CD4-positive, alpha-beta T cell (primary cell): ENCODE measurements around the gene ZNF121. TPM values are rescaled to one million over a fixed set of nuclear protein-coding genes. Genes with fewer than 3 reads are reported as not detected.

ENCODE experiments used
- ATAC-seq: fragments of 200-7000 bp; cut with Tn5 transposase; one replicate; pipeline ENCODE4 v1.10.0; 2022; ENCODE audit warnings: mild to moderate bottlenecking; ENCODE audit not compliant: poor library complexity
- CTCF ChIA-PET: fragments of 350-600 bp; sonication (Branson Sonifier 250); formaldehyde crosslinking; loops from one replicate; lab custom pipeline; 2021; ENCODE audit warnings: antibody characterized with exemption, inconsistent platforms; lab: Charles Lee
- POLR2A ChIA-PET: fragments of 350-600 bp; sonication (Branson Sonifier 250); formaldehyde crosslinking; loops from one replicate; lab custom pipeline; 2021; ENCODE audit warnings: antibody characterized with exemption, inconsistent platforms; lab: Charles Lee
- DNase-seq, 14 experiments: peaks; one replicate each; pipeline ENCODE4 v3.0.0-alpha.2; 2013 to 2020; ENCODE audit warnings: mixed read lengths in 2 of 14
- H3K27ac ChIP-seq, 2 donors: one replicate each; pipeline versions ENCODE4 v1.5.1 to v1.7.0; 2013; ENCODE audit warnings: low read length in 2 of 2, low read depth in 1 of 2, mild to moderate bottlenecking in 1 of 2
- H3K27me3 ChIP-seq, 2 experiments: 1 replicate in 1 of 2; 2 replicates in 1 of 2; pipeline versions ENCODE4 v1.6.1 to v1.7.0; 2013; ENCODE audit warnings: low read length in 2 of 2, control low read depth in 1 of 2, mild to moderate bottlenecking in 1 of 2, moderate library complexity in 1 of 2; ENCODE audit not compliant: insufficient read depth in 2 of 2, control insufficient read depth in 1 of 2
- H3K36me3 ChIP-seq: one replicate; pipeline ENCODE4 v1.6.1; 2013; ENCODE audit warnings: low read length, control low read depth; ENCODE audit not compliant: insufficient read depth
- H3K4me1 ChIP-seq: one replicate; pipeline ENCODE4 v1.6.1; 2013; ENCODE audit warnings: low read length, control low read depth; ENCODE audit not compliant: insufficient read depth
- H3K4me3 ChIP-seq: one replicate; pipeline ENCODE4 v1.5.1; 2013; ENCODE audit warnings: mild to moderate bottlenecking, low read length, moderate library complexity
- H3K9me3 ChIP-seq, 2 experiments: 1 replicate in 1 of 2; 2 replicates in 1 of 2; pipeline versions ENCODE4 v1.6.1 to v1.7.0; 2013; ENCODE audit warnings: low read length in 2 of 2, mild to moderate bottlenecking in 2 of 2, control low read depth in 1 of 2, moderate library complexity in 1 of 2; ENCODE audit not compliant: control insufficient read depth in 1 of 2, insufficient read depth in 1 of 2
- H3K27ac Mint-ChIP-seq: one replicate; pipeline ENCODE4 v1.8.0; 2020; ENCODE audit warnings: mixed read lengths
- H3K27me3 Mint-ChIP-seq: one replicate; pipeline ENCODE4 v1.8.0; 2021; ENCODE audit warnings: mixed read lengths
- H3K36me3 Mint-ChIP-seq: one replicate; pipeline ENCODE4 v1.8.0; 2021; ENCODE audit warnings: low read depth, mixed read lengths
- H3K4me1 Mint-ChIP-seq: one replicate; pipeline ENCODE4 v1.8.0; 2021; ENCODE audit warnings: low read depth, mixed read lengths
- H3K4me3 Mint-ChIP-seq: one replicate; pipeline ENCODE4 v1.8.0; 2020; ENCODE audit warnings: mild to moderate bottlenecking, mixed read lengths
- H3K9me3 Mint-ChIP-seq: one replicate; pipeline ENCODE4 v1.8.0; 2020; ENCODE audit warnings: mixed read lengths
- CTCF ChIP-seq: fragments of 200-600 bp; IDR thresholded peaks from one replicate; pipeline ENCODE4 v1.8.0; 2022; ENCODE audit warnings: antibody characterized with exemption, mild to moderate bottlenecking
- intact Hi-C, 2 experiments: fragments of 100-400 bp; cut with DNase I in 1 of 2; cut with micrococcal nuclease in 1 of 2; formaldehyde crosslinking; loops; one replicate each; pipeline versions ENCODE4 v1.15.1 to v1.9.0; 2023 to 2025; cut with DNase I, micrococcal nuclease
- polyA plus RNA-seq, 2 donors: library from polyadenylated mRNA; unstranded; fragments of 120-200 nt; gene quantifications; one replicate each; pipeline ENCODE4 v1.2.1, GENCODE V29; 2013
- total RNA-seq, 174 experiments: library from RNA in 2 of 174; stranded (reverse) in 2 of 174; gene quantifications; one replicate each; pipeline ENCODE4 v1.2.3 and lab custom pipeline; 2021 to 2026

The ZNF121 gene
- total RNA-seq (10 to 100 TPM; 42.0 to 42.1 TPM), total RNA-seq (lab: John Stamatoyannopoulos, UW) (90.2 to 399 (median 183) reads per million in 172 experiments)
- 19.6 TPM for polyA plus RNA-seq (2013, experiment 1 of 2)
- 17.4 TPM for polyA plus RNA-seq (2013, experiment 2 of 2)

GRCh38 chr19:9584073-9584833 lies at the start of gene ZNF121:
ZNF121 (minus strand) TSS chr19:9584504; CDS start chr19:9568097, 16,407 bp downstream.
- ATAC-seq (peak; percentile 70), DNase-seq (peak; percentile 53 to 88 (median 68))
- TF ChIP-seq CTCF = no peak
- Mint-ChIP-seq H3K27me3 (peaks cover 5% of the 10 kb centered on the region), H3K4me3 (peak within 1 kb of the TSS; percentile 98), H3K4me1 (peaks cover 36% of the 10 kb centered on the region), H3K27ac (peak within 1 kb of the TSS; percentile 98), H3K36me3 (peaks cover 43% of the 10 kb centered on the region), H3K9me3 (no peaks in the 10 kb centered on the region)
- Histone ChIP-seq H3K4me3 (peak within 1 kb of the TSS; percentile 82), H3K36me3 (peaks cover 3% of the 10 kb centered on the region), H3K9me3 (peaks cover 3 to 8% of the 10 kb centered on the region in 2 experiments), H3K4me1 (peaks cover 23% of the 10 kb centered on the region), H3K27me3 (no peaks in the 10 kb centered on the region), H3K27ac (peak within 1 kb of the TSS; percentile 92 to 93)
- intact Hi-C loops = loop anchor here (2.0 to 10.0 kb wide), 6 partner anchors 35 to 443 kb away; partner anchors contain the start of genes ZNF266 (in 2 of the 2), ZNF562 (in 2 of the 2), ZNF317 (in 1 of the 2) and ZNF426 (in 1 of the 2)
- POLR2A ChIA-PET = interaction anchor here (0.5 to 1.5 kb wide), 4 partner anchors 204 to 1791 kb away, joined by 3 to 4 read pairs (median 3); partner anchors contain the start of gene ZNF699
- CTCF ChIA-PET = interaction anchor here (0.9 kb wide), 1 partner anchor 42 kb away, joined by 3 read pairs; no protein-coding TSS in a partner anchor

GRCh38 chr19:9627856-9628255 lies 43.6 kb upstream of the ZNF121 start:
- no peaks in the 10 kb centered on the region for H3K9me3 ChIP-seq
- no peaks in the 10 kb centered on the region for H3K4me1 ChIP-seq
- H3K4me3 Mint-ChIP-seq = no peak overlapping the region
- no peak for DNase-seq
- intact Hi-C loops = no loop called here
- ATAC-seq = no peak
- no peak overlapping the region for H3K4me3 ChIP-seq
- no peaks in the 10 kb centered on the region for H3K27me3 ChIP-seq
- H3K9me3 Mint-ChIP-seq = no peaks in the 10 kb centered on the region
- H3K27ac Mint-ChIP-seq = no peak overlapping the region
- ChIA-PET POLR2A (no interaction called here), CTCF (no interaction called here)
- H3K36me3 ChIP-seq = peaks cover 9% of the 10 kb centered on the region
- TF ChIP-seq CTCF = no peak
- peaks cover 5% of the 10 kb centered on the region for H3K4me1 Mint-ChIP-seq
- H3K27me3 Mint-ChIP-seq = no peaks in the 10 kb centered on the region
- no peak overlapping the region for H3K27ac ChIP-seq
- H3K36me3 Mint-ChIP-seq = peaks cover 18% of the 10 kb centered on the region

DNA sequence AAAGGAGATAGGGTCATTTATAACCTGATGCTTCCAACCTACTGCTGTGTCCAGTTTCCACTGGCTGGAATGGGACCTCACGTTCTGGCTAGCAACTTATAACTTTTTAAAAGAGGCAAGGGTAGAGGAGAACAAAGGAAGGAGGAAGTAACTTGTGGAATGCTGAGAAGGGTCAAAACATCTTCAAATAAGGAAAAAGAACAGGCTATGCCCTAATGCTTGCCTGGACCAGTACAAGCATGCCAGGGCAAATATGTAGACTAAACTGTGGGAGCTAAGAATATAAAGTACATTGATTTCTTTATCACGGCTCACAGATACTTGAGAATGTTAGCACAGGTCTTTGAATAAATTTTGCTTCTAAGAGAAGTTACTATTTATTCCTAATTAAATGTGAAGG lies 38.2 kb upstream of the ZNF121 start:
- ChIA-PET CTCF (no interaction called here), POLR2A (interaction anchor here (2.5 kb wide), 1 partner anchor 146 kb away, joined by 20 read pairs; the partner anchor contains the start of gene ZNF846)
- ATAC-seq (no peak), DNase-seq (no peak)
- peaks cover 20% of the 10 kb centered on the region for H3K4me1 ChIP-seq
- intact Hi-C loops = loop anchor here (5.0 kb wide), 2 partner anchors 50 to 485 kb away; no protein-coding TSS in a partner anchor
- H3K27ac ChIP-seq = no peak overlapping the region
- no peak overlapping the region for H3K4me3 ChIP-seq
- Mint-ChIP-seq H3K4me3 (peak overlapping the region; percentile 54), H3K36me3 (peaks cover 47% of the 10 kb centered on the region), H3K4me1 (peaks cover 25% of the 10 kb centered on the region), H3K9me3 (peaks cover 2% of the 10 kb centered on the region), H3K27ac (peak overlapping the region; percentile 99), H3K27me3 (peaks cover 4% of the 10 kb centered on the region)
- H3K36me3 ChIP-seq = peaks cover 17% of the 10 kb centered on the region
- H3K9me3 ChIP-seq = no peaks in the 10 kb centered on the region
- no peaks in the 10 kb centered on the region for H3K27me3 ChIP-seq
- TF ChIP-seq CTCF = no peak
